Epithelial cell of prostate (primary cell): ENCODE data around the gene ADAMTS9.
A peak's percentile ranks its signal among the peaks of the same experiment; 100 is the strongest.

Source experiments
- DNase-seq: peaks from one replicate; pipeline ENCODE4 v3.0.0-alpha.2; 2011; ENCODE audit warnings: low read depth, low spot score
- H3K27ac ChIP-seq: fragments of 450-650 bp; 2 replicates; pipeline ENCODE4 v1.5.1; 2017; ENCODE audit warnings: mild to moderate bottlenecking

Gene ADAMTS9

GRCh38 chr3:64687781-64688604, at the start of gene ADAMTS9:
ADAMTS9 (minus strand) TSS chr3:64688000; CDS start chr3:64687657, 343 bp downstream.
- H3K27ac ChIP-seq, result no peak within 1 kb of the TSS
- DNase-seq, result no peak

GRCh38 chr3:64732576-64732975, 44.8 kb upstream of the ADAMTS9 start:
- no peak overlapping the region for H3K27ac ChIP-seq
- DNase-seq, result no peak

- DNase-seq, result no peak
- H3K27ac ChIP-seq, result no peak overlapping the region
Observed at GRCh38 chr3:64730681-64731080, 42.9 kb upstream of the ADAMTS9 start.

GRCh38 chr3:64728994-64729393, 41.2 kb upstream of the ADAMTS9 start:
- no peak overlapping the region for H3K27ac ChIP-seq
- DNase-seq, result no peak

- H3K27ac ChIP-seq, result no peak overlapping the region
Observed at GRCh38 chr3:64728428-64728827, 40.6 kb upstream of the ADAMTS9 start.

GRCh38 chr3:64726414-64727090, 38.8 kb upstream of the ADAMTS9 start:
- DNase-seq, result no peak
- H3K27ac ChIP-seq, result no peak overlapping the region

More at GRCh38 chr3:64728428-64728827, 40.6 kb upstream of the ADAMTS9 start:
- no peak for DNase-seq

GRCh38 chr3:64718976-64719375, 31.2 kb upstream of the ADAMTS9 start:
- DNase-seq, result no peak
- H3K27ac ChIP-seq, result no peak overlapping the region

- no peak overlapping the region for H3K27ac ChIP-seq
- no peak for DNase-seq
Observed at GRCh38 chr3:64717872-64718613, 30.2 kb upstream of the ADAMTS9 start.

GRCh38 chr3:64717411-64717810, 29.6 kb upstream of the ADAMTS9 start:
- DNase-seq, result no peak
- no peak overlapping the region for H3K27ac ChIP-seq

- DNase-seq, result no peak
Observed at GRCh38 chr3:64716110-64716710, 28.4 kb upstream of the ADAMTS9 start.

GRCh38 chr3:64715211-64715982, 27.6 kb upstream of the ADAMTS9 start:
- H3K27ac ChIP-seq, result no peak overlapping the region
- no peak for DNase-seq

More at GRCh38 chr3:64716110-64716710, 28.4 kb upstream of the ADAMTS9 start:
- H3K27ac ChIP-seq, result no peak overlapping the region

- no peak for DNase-seq
- no peak overlapping the region for H3K27ac ChIP-seq
Observed at GRCh38 chr3:64708456-64708855, 20.7 kb upstream of the ADAMTS9 start.

- H3K27ac ChIP-seq, result no peak overlapping the region
- no peak for DNase-seq
Observed at GRCh38 chr3:64705946-64706345, 18.1 kb upstream of the ADAMTS9 start.

GRCh38 chr3:64696896-64697295, 9.1 kb upstream of the ADAMTS9 start:
- no peak overlapping the region for H3K27ac ChIP-seq
- DNase-seq, result no peak

GRCh38 chr3:64694114-64694513, 6.3 kb upstream of the ADAMTS9 start:
- no peak overlapping the region for H3K27ac ChIP-seq
- no peak for DNase-seq

GRCh38 chr3:64693031-64693430, 5.2 kb upstream of the ADAMTS9 start:
- H3K27ac ChIP-seq, result no peak overlapping the region
- no peak for DNase-seq

- no peak for DNase-seq
- H3K27ac ChIP-seq, result no peak overlapping the region
Observed at GRCh38 chr3:64691051-64691450, 3.3 kb upstream of the ADAMTS9 start.

GRCh38 chr3:64687086-64687780, 567 bp downstream of the ADAMTS9 start:
- DNase-seq, result no peak
- no peak overlapping the region for H3K27ac ChIP-seq

GRCh38 chr3:64686446-64686908, 1.3 kb downstream of the ADAMTS9 start:
- peak; percentile 34 for DNase-seq
- peak overlapping the region; percentile 57 for H3K27ac ChIP-seq
